Upper lobe of right lung (tissue), 1 donor: ENCODE results near the gene RBPJL. TPM values are rescaled to one million over a fixed set of nuclear protein-coding genes. Genes with fewer than 3 reads are reported as not detected.

Source experiments
- ATAC-seq: fragments of 200-7000 bp; cut with Tn5 transposase; one replicate; pipeline ENCODE4 v1.9.1; 2020; ENCODE audit warnings: mild to moderate bottlenecking, moderate library complexity
- DNase-seq: peaks from one replicate; pipeline ENCODE4 v3.0.0-alpha.2; 2020
- H3K27ac ChIP-seq: fragments of 200-600 bp; one replicate; pipeline ENCODE4 v1.8.0; 2022
- H3K27me3 ChIP-seq: fragments of 200-600 bp; one replicate; pipeline ENCODE4 v1.8.0; 2022; ENCODE audit warnings: mild to moderate bottlenecking
- H3K36me3 ChIP-seq: fragments of 200-600 bp; one replicate; pipeline ENCODE4 v1.8.0; 2022
- H3K4me1 ChIP-seq: fragments of 200-600 bp; one replicate; pipeline ENCODE4 v1.8.0; 2022
- H3K4me3 ChIP-seq: fragments of 200-600 bp; one replicate; pipeline ENCODE4 v1.8.0; 2022; ENCODE audit warnings: mild to moderate bottlenecking
- H3K9me3 ChIP-seq: fragments of 200-600 bp; one replicate; pipeline ENCODE4 v1.8.0; 2022
- intact Hi-C: fragments of 100-400 bp; cut with DNase I; formaldehyde crosslinking; loops from one replicate; pipeline ENCODE4 v1.11.0; 2022
- total RNA-seq: library from RNA; stranded (reverse); fragmentation: NEBNext Ultra II Directional; extraction: Animal tissue kit (Norgen Biotek cat#: 25700); gene quantifications from one replicate; pipeline ENCODE4 v1.2.1, GENCODE V29; 2021
- TF ChIP-seq, protein P1 (sequence below): fragments of 200-600 bp; IDR thresholded peaks from one replicate; pipeline ENCODE4 v1.8.0; 2022; ENCODE audit warnings: antibody characterized with exemption
- donor health status: DM: no; HTN: yes; CAD: no; lungs with severe emphysema.

The RBPJL gene
- total RNA-seq, 1 donor from 2014 or later: not detected

GRCh38 chr20:45307076-45307640 is 518 bp downstream of the RBPJL start:
- intact Hi-C loops: no loop called here
- no peak for ATAC-seq

DNA sequence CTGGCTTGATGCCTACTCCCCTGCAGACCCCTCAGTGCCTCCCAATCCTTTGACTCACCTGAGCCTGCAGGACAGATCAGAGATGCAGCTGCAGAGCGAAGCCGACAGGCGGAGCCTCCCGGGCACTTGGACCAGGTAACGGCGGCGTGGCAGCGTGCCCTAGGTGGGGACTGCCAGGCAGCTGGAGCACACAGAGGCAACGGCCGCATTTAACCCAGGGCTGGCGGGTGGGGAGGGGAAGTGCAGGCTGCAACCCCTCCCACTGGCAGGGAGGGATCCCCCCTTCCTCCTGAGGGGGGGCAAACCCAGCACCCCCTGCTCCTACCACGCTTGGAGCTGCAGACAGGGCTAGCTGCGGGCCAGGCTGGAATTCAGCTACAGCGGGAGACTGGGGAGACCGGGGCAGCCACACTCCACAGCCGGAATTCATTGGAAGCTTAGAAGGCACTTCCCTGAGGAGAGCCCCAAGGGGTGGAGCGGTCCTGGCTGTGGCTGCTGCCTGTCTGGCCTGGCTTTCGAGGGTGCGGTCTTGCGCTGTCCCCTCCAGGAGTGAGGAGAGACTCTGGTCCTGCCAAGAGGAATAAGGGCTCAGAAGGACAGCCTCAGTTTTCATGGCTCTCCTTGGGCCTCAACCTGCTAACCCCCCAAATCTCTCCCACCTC is 1.6 kb downstream of the RBPJL start, which contains the start of gene MATN4:
Gene MATN4 (minus strand): TSS at position 183 of the 662 bp plus-strand sequence. CDS start 2,717 bp downstream, outside the sequence.
- intact Hi-C loops: no loop called here
- no peaks in the 10 kb centered on the region for H3K4me1 ChIP-seq
- H3K27me3 ChIP-seq: peaks cover 35% of the 10 kb centered on the region
- H3K27ac ChIP-seq: no peak within 1 kb of the TSS
- H3K4me3 ChIP-seq: no peak within 1 kb of the TSS
- H3K36me3 ChIP-seq: no peaks in the 10 kb centered on the region
- ATAC-seq (peak; percentile 64), DNase-seq (peak; percentile 82)
- H3K9me3 ChIP-seq: no peaks in the 10 kb centered on the region
- TF ChIP-seq, protein P1, sequence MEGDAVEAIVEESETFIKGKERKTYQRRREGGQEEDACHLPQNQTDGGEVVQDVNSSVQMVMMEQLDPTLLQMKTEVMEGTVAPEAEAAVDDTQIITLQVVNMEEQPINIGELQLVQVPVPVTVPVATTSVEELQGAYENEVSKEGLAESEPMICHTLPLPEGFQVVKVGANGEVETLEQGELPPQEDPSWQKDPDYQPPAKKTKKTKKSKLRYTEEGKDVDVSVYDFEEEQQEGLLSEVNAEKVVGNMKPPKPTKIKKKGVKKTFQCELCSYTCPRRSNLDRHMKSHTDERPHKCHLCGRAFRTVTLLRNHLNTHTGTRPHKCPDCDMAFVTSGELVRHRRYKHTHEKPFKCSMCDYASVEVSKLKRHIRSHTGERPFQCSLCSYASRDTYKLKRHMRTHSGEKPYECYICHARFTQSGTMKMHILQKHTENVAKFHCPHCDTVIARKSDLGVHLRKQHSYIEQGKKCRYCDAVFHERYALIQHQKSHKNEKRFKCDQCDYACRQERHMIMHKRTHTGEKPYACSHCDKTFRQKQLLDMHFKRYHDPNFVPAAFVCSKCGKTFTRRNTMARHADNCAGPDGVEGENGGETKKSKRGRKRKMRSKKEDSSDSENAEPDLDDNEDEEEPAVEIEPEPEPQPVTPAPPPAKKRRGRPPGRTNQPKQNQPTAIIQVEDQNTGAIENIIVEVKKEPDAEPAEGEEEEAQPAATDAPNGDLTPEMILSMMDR: peak; percentile 21

More at GRCh38 chr20:45307076-45307640, 518 bp downstream of the RBPJL start:
- Histone ChIP-seq H3K9me3 (no peaks in the 10 kb centered on the region), H3K27me3 (peaks cover 30% of the 10 kb centered on the region), H3K36me3 (no peaks in the 10 kb centered on the region), H3K27ac (no peak overlapping the region), H3K4me1 (no peaks in the 10 kb centered on the region), H3K4me3 (no peak overlapping the region)
- TF ChIP-seq, protein P1: no peak
- no peak for DNase-seq

DNA sequence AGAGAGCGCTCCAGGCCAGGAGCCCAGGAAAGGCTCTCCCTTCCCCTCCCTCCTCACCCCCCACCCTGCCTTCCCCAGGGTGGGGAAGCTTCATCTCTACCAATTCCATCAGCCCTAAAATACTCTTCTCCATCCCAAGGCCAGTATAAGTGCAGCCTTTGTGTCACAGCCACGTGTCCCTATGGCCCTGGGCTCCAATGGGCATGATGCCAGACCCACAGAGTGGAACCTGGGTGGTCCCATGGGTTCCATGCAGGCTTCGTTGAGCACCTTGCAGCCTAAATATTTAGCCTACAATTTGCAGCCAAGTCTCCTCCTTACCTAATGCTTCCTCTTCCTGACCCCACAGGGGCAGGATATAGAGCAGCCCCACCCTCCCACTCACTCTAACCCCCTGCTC is 2.4 kb downstream of the RBPJL start:
- ATAC-seq (no peak), DNase-seq (no peak)
- TF ChIP-seq, protein P1: no peak
- Histone ChIP-seq H3K4me3 (no peak overlapping the region), H3K27me3 (peaks cover 35% of the 10 kb centered on the region), H3K9me3 (no peaks in the 10 kb centered on the region), H3K27ac (no peak overlapping the region), H3K36me3 (no peaks in the 10 kb centered on the region), H3K4me1 (no peaks in the 10 kb centered on the region)
- intact Hi-C loops: no loop called here

DNA sequence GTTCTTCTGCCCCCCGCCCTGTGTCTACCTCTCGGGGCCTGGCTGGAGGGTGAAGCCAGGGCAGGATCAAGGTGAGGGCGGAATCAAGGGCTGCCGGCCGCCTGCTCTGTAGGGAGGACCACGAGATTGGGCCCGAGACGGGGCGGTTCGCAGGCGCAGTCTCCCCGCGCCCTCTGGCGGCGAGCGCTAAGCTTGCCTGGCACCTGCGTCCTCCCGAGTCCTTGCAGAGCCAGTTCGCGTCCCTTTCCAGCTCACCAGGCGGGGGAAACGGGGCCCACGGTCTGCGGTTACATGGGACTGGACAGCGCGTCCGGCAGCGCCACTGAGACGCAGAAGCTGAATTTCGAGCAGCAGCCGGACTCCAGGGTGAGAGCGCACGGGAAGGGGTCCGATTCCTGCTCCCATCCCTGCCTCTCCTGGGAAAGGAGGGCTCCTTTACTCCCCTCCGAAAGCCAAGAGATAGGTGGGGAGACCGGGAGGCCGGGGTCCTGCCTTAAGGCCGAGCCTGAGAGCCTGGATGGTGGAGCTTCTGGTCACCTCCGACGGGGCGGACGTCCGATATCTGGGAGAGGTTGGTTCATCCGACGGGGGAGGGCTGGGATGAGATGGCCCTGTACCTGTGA is 5.1 kb downstream of the RBPJL start:
- peak; percentile 83 for ATAC-seq
- no peaks in the 10 kb centered on the region for H3K36me3 ChIP-seq
- peaks cover 42% of the 10 kb centered on the region for H3K27me3 ChIP-seq
- TF ChIP-seq, protein P1: peak; percentile 78
- H3K27ac ChIP-seq: no peak overlapping the region
- intact Hi-C loops: no loop called here
- DNase-seq: peak; percentile 89
- no peaks in the 10 kb centered on the region for H3K9me3 ChIP-seq
- H3K4me1 ChIP-seq: no peaks in the 10 kb centered on the region
- H3K4me3 ChIP-seq: no peak overlapping the region

DNA sequence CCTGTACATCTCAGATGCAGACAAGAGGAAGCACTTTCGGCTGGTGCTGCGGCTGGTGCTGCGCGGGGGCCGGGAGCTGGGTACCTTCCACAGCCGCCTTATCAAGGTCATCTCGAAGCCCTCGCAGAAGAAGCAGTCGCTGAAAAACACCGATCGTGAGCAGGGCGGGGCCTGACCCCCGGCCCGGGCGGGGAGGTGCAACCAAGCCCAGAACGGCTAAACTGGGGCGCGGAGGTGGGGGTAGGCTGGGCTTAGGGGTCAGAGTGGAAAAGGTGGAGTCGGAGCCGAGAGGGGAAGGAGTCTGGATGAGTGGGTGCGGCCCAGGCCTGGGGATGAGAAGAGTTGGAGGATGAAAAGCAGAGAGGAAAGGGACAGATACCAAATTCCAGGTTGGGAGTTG is 5.6 kb downstream of the RBPJL start:
- Histone ChIP-seq H3K4me1 (no peaks in the 10 kb centered on the region), H3K36me3 (no peaks in the 10 kb centered on the region)
- no peak for DNase-seq

More for the DNA sequence above, 5.6 kb downstream of the RBPJL start:
- TF ChIP-seq, protein P1: no peak
- ATAC-seq: no peak
- intact Hi-C loops: no loop called here
- no peak overlapping the region for H3K4me3 ChIP-seq
- H3K9me3 ChIP-seq: no peaks in the 10 kb centered on the region
- H3K27ac ChIP-seq: no peak overlapping the region
- H3K27me3 ChIP-seq: peaks cover 46% of the 10 kb centered on the region
